C4-2B (cell line): ENCODE data around the gene TWIST1.

Experiments used
- H3K27ac ChIP-seq: fragments of 450-650 bp; 2 replicates; pipeline ENCODE4 v1.5.1; 2017
- ZFX ChIP-seq: fragments of 450-650 bp; IDR thresholded peaks from 2 replicates; pipeline ENCODE4 v1.6.1; 2017
- TF ChIP-seq, protein P1 (sequence below): fragments of 450-650 bp; conservative IDR thresholded peaks from 2 replicates; pipeline ENCODE4 v1.5.1; 2017; ENCODE audit warnings: mild to moderate bottlenecking

TWIST1 gene

GRCh38 chr7:19139706-19140327 lies 22.4 kb upstream of the TWIST1 start:
- TF ChIP-seq ZFX, result no peak
- TF ChIP-seq, protein P1, sequence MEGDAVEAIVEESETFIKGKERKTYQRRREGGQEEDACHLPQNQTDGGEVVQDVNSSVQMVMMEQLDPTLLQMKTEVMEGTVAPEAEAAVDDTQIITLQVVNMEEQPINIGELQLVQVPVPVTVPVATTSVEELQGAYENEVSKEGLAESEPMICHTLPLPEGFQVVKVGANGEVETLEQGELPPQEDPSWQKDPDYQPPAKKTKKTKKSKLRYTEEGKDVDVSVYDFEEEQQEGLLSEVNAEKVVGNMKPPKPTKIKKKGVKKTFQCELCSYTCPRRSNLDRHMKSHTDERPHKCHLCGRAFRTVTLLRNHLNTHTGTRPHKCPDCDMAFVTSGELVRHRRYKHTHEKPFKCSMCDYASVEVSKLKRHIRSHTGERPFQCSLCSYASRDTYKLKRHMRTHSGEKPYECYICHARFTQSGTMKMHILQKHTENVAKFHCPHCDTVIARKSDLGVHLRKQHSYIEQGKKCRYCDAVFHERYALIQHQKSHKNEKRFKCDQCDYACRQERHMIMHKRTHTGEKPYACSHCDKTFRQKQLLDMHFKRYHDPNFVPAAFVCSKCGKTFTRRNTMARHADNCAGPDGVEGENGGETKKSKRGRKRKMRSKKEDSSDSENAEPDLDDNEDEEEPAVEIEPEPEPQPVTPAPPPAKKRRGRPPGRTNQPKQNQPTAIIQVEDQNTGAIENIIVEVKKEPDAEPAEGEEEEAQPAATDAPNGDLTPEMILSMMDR, result no peak
- H3K27ac ChIP-seq, result no peak overlapping the region

DNA sequence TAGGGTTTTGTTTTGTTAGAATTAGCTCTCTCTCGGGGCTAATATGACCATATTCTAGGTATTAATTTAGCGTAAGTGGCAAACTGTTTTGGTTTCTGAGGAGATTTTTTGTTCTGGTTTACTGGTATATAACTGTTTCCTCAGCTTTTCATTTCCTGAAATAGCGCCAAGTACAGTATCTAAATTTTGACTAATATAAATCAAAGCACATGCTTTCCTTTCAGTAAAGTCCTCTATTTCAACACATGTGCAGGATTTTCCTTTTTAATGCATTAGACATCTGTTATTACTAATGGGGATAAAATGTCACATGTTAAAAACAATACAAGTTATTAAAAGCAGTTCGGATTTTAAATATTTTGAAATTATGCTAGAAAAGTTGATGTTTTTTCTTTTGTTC lies 16.4 kb upstream of the TWIST1 start:
- no peak overlapping the region for H3K27ac ChIP-seq
- TF ChIP-seq, protein P1, result no peak
- no peak for TF ChIP-seq ZFX

DNA sequence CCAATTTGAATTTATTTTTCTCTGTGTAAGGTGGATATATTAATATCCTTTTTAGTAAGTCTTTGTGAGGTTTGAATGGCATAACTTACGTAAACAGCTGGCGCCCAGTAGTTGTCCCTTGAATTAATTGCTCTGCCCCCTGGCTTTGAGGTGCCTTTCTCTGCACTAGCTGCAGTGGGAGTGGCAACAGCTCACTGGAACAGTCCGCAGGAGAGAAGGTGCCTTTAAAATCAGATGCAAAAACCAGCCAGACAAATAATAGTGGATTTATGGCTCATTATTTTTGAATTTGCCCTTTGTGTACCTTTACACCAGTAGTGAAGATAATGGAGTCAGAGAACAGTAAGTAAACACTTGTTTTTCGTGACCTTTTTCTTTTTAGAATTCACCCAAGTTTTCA lies 16.0 kb upstream of the TWIST1 start:
- no peak overlapping the region for H3K27ac ChIP-seq
- TF ChIP-seq, protein P1, result no peak
- TF ChIP-seq ZFX, result no peak

DNA sequence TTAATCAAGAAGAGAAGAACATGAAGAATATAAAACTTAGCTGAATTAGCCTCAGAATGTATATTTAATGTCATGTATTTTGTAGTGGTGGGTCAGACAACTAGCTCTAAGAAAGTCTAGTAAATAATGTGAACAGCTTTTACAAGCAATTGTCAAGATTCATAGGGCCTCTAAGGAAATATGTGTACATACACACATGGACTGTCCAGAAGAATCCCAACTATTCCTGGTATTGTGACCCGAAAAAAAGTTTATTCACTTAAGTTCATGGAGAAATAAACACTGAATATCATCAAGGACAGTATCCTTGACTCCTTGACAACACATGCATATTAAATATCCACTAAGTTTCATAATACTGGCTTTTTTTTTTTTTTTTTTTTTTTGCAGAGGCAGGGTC lies 11.4 kb upstream of the TWIST1 start:
- TF ChIP-seq ZFX, result no peak
- TF ChIP-seq, protein P1, result no peak
- H3K27ac ChIP-seq, result no peak overlapping the region

GRCh38 chr7:19121977-19122588 lies 4.6 kb upstream of the TWIST1 start:
- H3K27ac ChIP-seq, result no peak overlapping the region
- no peak for TF ChIP-seq ZFX
- TF ChIP-seq, protein P1, result peak; percentile 90

DNA sequence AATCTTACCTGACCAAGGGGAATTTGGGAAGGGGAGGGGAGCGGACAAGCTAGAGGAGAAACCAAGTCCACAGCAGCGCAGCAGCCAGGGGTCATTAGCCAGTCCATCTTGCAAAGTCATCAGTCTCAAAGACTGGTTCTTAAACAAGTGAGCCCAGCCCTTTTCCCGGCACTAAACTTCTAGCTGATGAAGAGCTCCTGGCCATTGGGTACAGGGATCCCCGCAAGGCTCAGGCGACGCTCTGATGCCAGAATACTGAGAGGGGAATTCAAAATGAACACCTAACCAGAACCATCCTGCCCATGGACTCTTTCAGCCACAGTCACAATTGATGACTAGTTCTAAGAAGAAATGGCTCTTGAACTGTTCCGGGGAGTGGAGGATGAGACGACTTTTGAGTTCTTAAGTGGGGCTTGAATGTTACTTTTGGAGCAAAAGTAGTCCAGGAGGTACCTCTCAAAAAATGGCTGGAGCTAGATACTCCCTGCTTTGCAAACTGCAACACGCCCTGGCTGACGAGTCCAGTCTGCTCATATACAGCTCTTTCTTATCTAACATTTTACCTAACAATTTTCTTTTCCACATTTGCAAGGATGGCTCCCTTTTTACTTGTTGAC lies 2.5 kb upstream of the TWIST1 start:
- TF ChIP-seq, protein P1, result no peak
- TF ChIP-seq ZFX, result no peak
- H3K27ac ChIP-seq, result no peak overlapping the region

GRCh38 chr7:19119372-19119771 lies 1.9 kb upstream of the TWIST1 start:
- TF ChIP-seq ZFX, result no peak
- TF ChIP-seq, protein P1, result no peak
- H3K27ac ChIP-seq, result no peak overlapping the region
